GM19372 (cell line): ENCODE data around the gene YY1.

Experiments
- ATAC-seq: cut with Tn5 transposase; IDR thresholded peaks from one replicate; pipeline ENCODE4 v1.9.1; 2021; ENCODE audit warnings: mild to moderate bottlenecking, low read depth, moderate library complexity; ENCODE audit not compliant: unreplicated experiment

The YY1 gene

GRCh38 chr14:100329233-100330006 is 90.5 kb downstream of the YY1 start:
- no peak for ATAC-seq

DNA sequence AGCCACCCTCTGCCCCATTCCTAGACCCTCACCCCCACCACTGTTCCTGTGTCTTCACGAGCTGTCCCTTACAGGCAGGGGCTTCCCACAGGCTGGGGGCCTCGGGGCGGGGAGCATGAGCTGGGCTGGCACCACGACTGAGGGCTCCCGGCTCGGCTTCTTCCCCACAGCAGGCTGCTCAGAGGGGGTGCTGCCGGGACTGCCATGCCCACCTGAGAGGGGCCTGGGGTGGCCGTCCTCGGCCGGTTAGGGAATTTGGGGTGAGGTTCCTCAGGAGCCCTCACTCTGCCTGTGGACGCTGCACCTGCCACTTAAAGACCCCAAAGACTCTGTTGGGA is 91.0 kb downstream of the YY1 start:
- no peak for ATAC-seq

DNA sequence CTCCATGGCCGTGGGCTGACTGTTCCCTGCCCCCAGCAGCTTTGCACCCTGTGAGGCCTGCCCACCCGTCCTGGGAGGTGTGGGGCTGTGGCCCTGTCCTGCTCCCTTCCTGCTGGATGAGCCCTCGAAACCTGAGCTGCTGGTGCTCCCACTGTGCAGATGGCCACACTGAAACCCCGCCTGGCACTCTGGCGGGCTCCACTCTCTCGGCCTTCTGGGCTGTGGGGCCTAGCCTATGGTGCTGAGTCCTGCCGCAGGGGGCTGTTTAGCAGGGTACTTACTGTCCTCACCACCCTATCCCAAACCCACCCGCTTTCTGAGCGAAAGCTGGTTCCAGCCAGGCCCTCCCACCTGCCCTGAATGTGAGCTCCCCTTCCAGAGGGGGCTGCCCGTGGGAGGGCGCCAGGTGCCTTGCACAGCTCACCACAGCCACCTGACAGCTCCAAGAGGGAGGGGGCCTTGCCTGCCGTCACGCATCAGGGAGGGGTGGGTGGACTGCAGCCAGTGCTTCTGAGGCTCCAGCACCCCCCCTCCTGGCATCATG is 91.5 kb downstream of the YY1 start:
- ATAC-seq = no peak

GRCh38 chr14:100332071-100332639 is 93.2 kb downstream of the YY1 start:
- no peak for ATAC-seq
